K562 (cell line): ENCODE data around the gene GNB5. TPM values are rescaled to one million over a fixed set of nuclear protein-coding genes. Genes with fewer than 3 reads are reported as not detected.

ENCODE experiments used
- CTCFL ChIP-seq: IDR thresholded peaks from 2 replicates; pipeline ENCODE4 v1.6.1; 2011; ENCODE audit warnings: borderline replicate concordance, low read depth, mild to moderate bottlenecking, moderate library complexity, low read length; ENCODE audit not compliant: insufficient read depth, poor library complexity, severe bottlenecking
- KLF16 ChIP-seq: IDR thresholded peaks from 2 replicates; pipeline ENCODE4 v1.6.1; 2016; ENCODE audit warnings: antibody characterized with exemption
- PBX2 ChIP-seq, 2 experiments: IDR thresholded peaks in 1 of 2; conservative IDR thresholded peaks in 1 of 2; 2 replicates each; pipeline ENCODE4 v1.6.1; 2016; ENCODE audit warnings: low read depth in 2 of 2, mild to moderate bottlenecking in 1 of 2, missing compliant biosample characterization in 1 of 2, missing genetic modification characterization in 1 of 2, moderate library complexity in 1 of 2
- RB1 ChIP-seq: fragments of 450-650 bp; IDR thresholded peaks from 2 replicates; pipeline ENCODE4 v1.6.1; 2017; ENCODE audit warnings: low read depth, mild to moderate bottlenecking
- RBM14 ChIP-seq: fragments of 200-400 bp; formaldehyde crosslinking; IDR thresholded peaks from 2 replicates; pipeline ENCODE4 v1.6.1; 2018; ENCODE audit warnings: low read depth, mild to moderate bottlenecking, low read length, moderate library complexity, borderline replicate concordance; ENCODE audit not compliant: insufficient read depth
- SMC3 ChIP-seq: conservative IDR thresholded peaks from 2 replicates; pipeline ENCODE4 v1.6.1; 2011; ENCODE audit warnings: low read depth, low read length, improper control_type of control experiment; ENCODE audit not compliant: insufficient read depth
- ZBTB49 ChIP-seq: sonication (generic); formaldehyde crosslinking; IDR thresholded peaks from 2 replicates; pipeline ENCODE4 v1.8.0; 2022; ENCODE audit warnings: missing genetic modification reagents, mild to moderate bottlenecking, borderline replicate concordance
- ZNF354B ChIP-seq: fragments of 250-450 bp; sonication (Bioruptor Pico); IDR thresholded peaks from 2 replicates; pipeline ENCODE4 v1.4.0; 2020
- polyA plus RNA-seq, 8 experiments: library from polyadenylated mRNA; depleted of rRNA in 4 of 8; stranded (reverse) in 5 of 8; unstranded in 3 of 8; fragments of >200 nt; fragmentation: Nextera tagmentation in 2 of 8; fragmentation: Illumina TruSeq in 1 of 8; extraction: Ambion mirVana in 2 of 8; extraction: Trizol in 1 of 8; gene quantifications; 2 replicates each; pipeline versions ENCODE4 v1.2.1 to v1.2.3, GENCODE V29; 2011 to 2014; ENCODE audit warnings: inconsistent platforms in 1 of 8, missing spikeins in 1 of 8
- total RNA-seq, 7 experiments: library from RNA; depleted of rRNA in 6 of 7; stranded (reverse); fragments of >200 nt in 6 of 7; fragmentation: Illumina TruSeq in 2 of 7; extraction: Trizol in 2 of 7; gene quantifications; 2 replicates each; pipeline versions ENCODE4 v1.2.1 to v1.2.3, GENCODE V29; 2011 to 2021; ENCODE audit warnings: low replicate concordance in 1 of 7

GNB5 gene
- total and polyA plus RNA-seq, 9 of the 15 experiments (the other 6 are each of a cell fraction or from before 2014, with no cell fraction given) = 0.11 to 2.1 (median 0.77) TPM

- TF ChIP-seq ZBTB49 (CRISPR knock-in tag) (no peak), PBX2 (CRISPR knock-in tag; IDR thresholded peaks at IDR 0.05; ENCODE audit: low read depth) (no peak), PBX2 (tag; conservative IDR thresholded peaks at IDR 0.05; ENCODE audit: low read depth) (0 out of 2 replicates have a peak, but pooled peaks have one; percentile 27), RBM14 (no peak), SMC3 (peak; percentile 58), RB1 (peak; percentile 13; the same call in 1 of the 2 replicates), KLF16 (no peak), CTCFL (peak; percentile 56), ZNF354B (no peak)
These were observed 17.2 kb upstream of the GNB5 start (continued) for GRCh38 chr15:52208306-52208946.
